ENCODE data around the gene ARMH2.

DNA sequence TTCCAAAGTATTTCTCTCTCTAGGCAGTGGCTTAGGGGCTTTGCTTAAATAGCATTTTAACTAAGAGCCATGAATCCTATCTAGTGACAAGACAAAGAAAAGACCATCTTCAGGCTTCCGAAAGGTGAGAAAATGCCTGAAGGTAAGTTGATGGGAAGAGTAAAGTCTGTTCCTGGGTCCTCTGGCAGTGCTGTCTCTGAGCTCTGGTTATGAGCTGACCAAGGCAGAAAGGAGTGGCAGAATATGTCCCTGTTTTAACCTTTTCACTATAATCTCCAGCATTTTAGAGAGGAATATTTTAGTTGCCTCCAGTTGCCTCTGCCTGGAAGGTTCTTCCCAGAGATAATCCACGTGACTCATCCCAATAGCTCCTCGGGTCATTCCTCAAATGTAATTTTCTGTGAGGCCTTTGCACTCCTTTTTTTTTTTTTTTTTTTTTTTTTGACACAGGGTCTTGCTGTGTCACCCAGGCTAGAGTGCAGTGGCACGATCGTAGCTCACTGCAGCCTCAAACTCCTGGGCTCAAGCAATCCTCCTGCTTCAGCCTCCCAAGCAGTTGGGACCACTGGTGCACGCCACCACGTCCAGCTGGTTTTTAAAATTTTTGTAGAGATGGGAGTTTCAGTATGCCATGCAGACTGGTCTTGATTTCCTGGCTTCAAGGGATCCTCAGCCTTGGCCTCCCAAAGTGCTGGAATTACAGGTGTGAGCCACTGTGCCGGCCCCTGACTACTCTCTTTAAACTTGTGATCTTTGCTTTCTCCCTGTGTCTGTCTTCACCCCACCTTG lies 3.7 kb upstream of the ARMH2 start:
- no peak for TF ChIP-seq HDGF (IDR thresholded peaks at IDR 0.05; ENCODE audit: borderline replicate concordance)
- TF ChIP-seq CTBP1 (IDR thresholded peaks at IDR 0.05; ENCODE audit: borderline replicate concordance): no peak
- no peak for TF ChIP-seq SUZ12 (IDR thresholded peaks at IDR 0.05)
- no peak for TF ChIP-seq NFRKB (IDR thresholded peaks at IDR 0.05)
- no peak for TF ChIP-seq FOXM1 (IDR thresholded peaks at IDR 0.05; ENCODE audit: borderline replicate concordance)
- TF ChIP-seq L3MBTL2 (conservative IDR thresholded peaks at IDR 0.05): no peak
- no peak for TF ChIP-seq TARDBP (IDR thresholded peaks at IDR 0.05)
- TF ChIP-seq BHLHE40 (IDR thresholded peaks at IDR 0.05; ENCODE audit: borderline replicate concordance): no peak

All from HEK293T (cell line).